Measurements from ENCODE around the gene STEAP1. TPM values are rescaled to one million over a fixed set of nuclear protein-coding genes. Genes with fewer than 3 reads are reported as not detected.

STEAP1 gene
- total RNA-seq, 1 donor from 2014 or later, result not detected

DNA sequence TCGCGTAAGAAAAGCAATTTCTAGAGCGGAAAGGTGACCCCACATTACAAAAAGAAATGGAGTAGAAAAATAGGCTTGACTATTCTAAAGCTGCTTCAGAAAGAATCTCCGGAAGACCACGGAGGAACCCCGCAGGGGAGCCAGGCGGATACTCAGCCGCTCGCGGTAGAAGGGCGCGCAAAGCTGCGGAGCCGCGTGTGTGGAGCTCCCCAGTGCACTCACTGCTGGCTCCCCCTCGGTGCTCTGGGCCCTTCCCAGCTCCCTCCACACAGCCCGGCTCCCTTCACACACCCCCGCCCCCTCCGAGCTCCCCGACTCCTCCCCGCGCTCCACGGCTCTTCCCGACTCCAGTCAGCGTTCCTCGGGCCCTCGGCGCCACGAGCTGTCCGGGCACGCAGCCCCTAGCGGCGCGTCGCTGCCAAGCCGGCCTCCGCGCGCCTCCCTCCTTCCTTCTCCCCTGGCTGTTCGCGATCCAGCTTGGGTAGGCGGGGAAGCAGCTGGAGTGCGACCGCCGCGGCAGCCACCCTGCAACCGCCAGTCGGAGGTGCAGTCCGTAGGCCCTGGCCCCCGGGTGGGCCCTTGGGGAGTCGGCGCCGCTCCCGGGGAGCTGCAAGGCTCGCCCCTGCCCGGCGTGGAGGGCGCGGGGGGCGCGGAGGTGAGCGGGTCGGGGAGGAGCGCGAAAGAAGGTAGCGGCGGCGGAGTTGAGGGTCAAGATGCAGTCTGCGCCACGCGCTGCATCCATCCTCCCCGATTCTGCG lies 57.3 kb downstream of the STEAP1 start, which contains the start of gene STEAP2:
TSS of gene STEAP2 (plus strand) at position 350 of the 758 bp plus-strand sequence. CDS start 13,343 bp downstream, outside the sequence.
- intact Hi-C loops (cut with micrococcal nuclease), result no loop called here

DNA sequence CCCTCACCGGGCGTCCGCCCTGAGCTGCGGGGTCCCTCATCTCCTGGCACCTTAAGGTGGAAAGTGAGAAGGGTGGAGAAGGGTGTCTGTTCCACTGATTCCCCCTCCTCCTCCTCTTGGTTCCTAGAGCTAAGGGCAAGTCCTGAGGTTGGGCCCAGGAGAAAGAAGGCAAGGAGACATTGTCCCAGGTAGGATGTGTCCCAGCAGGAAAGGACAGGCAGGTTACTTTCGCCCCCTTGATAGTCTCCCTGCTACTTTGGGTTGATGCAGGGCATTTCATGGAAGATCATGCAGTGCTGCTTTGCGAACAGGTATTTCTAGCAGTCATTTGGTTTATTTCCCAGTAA lies 57.9 kb downstream of the STEAP1 start:
- intact Hi-C loops (cut with micrococcal nuclease), result no loop called here

DNA sequence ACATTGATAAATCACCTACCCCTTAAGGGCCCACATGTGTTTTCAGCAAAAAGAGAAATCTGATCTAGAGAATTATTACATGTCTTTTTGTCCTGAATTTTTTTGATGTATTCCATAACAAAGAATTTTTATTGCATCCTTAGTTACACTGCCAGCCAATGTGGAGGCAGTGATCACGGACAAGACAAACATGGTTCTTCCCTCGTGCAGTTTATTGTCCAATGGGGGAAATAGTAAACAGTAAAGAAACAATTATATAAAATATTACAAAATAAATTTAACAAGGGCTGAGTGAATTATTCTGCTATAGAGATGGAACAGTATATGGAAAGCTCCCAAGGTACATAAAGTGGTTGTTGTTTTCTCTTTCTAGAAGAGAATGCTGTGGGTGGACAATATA lies 59.3 kb downstream of the STEAP1 start:
- intact Hi-C loops (cut with micrococcal nuclease), result no loop called here

Other genes with a start within 250 kb of the STEAP1 start
- 0.02 TPM in 1 of 2 replicates, not detected in the other for gene STEAP2, start 57.3 kb downstream of the STEAP1 start, total RNA-seq
- not detected in 2 replicates for gene CFAP69, start 90.7 kb downstream of the STEAP1 start, total RNA-seq
- not detected in 2 replicates for gene FAM237B, start 166.8 kb downstream of the STEAP1 start, total RNA-seq
- 25.3 and 27.3 TPM in 2 replicates for gene GTPBP10, start 192.2 kb downstream of the STEAP1 start, total RNA-seq
- 2.5 and 2.6 TPM in 2 replicates for gene CLDN12, start 249.0 kb downstream of the STEAP1 start, total RNA-seq